ENCODE measurements around the gene DACH1.

DACH1 gene

DNA sequence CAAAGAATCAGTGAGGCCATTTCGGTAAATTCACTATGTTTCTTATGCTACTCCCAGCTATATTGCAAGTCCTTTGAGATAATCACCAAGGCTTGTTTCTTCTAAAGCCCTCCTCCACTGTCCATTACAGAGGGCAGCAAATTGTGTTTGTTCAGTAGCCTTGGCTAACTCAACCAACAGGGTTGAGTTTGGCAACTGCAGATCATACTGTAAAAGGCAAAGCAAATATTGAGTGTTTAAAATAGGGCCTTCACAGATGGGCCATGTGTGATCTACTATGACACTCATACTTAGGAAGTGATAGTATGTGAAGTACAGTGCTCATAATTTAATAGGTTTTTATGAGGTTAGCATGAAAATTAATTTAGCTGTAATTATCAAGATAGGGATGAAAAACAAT lies 171.3 kb downstream of the DACH1 start:
- DNase-seq = no peak

DNA sequence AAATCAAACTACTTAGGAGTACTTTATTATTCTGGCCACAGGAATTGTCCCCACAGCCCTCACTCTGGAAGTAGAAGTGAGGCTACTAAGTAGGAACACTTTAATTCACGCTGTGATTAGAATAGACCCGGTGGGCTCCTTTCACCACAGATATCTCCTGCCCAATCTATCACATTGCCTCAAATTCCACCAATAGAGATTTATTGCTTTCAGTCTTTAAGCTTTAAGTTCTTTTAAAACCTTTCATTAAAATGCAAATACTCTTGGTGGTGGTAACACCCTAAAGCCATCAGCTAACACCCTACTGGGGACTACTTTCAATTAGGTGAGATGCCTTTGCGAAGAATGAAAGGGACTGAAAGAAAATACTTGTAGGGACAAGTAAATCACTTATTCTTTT lies 181.9 kb downstream of the DACH1 start:
- DNase-seq = no peak

DNA sequence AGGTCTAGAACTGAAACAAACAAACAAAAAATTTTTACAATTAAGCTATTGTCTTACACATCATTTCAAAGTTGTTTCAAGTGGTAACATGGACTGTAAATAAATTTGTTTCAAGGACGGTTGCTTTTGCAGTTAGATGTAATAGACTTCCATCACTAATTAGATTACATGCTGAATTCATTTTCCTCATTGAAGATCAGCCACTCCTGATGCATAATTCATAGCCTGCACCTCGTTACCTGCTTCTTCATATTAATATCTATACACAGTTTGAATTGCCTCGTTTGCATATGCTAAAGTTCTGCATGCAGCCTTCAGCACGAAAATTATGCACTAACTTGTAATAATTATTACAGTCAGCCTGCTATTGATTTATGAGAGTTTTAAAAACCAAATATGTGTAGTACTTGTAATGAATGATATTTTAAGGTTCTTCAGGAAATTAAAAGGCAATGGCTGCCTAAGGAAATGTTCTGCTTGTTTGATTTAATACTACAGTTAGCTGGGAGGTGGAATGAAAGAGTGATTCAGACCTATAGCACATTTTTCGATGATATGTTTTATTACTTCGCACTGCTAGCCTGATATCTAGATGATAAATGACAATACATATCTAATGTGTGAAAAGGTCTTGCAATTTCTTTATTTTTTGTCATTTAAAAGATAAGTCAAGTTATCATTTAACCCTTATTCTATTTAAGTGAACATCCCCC lies 184.9 kb downstream of the DACH1 start:
- DNase-seq = no peak

DNA sequence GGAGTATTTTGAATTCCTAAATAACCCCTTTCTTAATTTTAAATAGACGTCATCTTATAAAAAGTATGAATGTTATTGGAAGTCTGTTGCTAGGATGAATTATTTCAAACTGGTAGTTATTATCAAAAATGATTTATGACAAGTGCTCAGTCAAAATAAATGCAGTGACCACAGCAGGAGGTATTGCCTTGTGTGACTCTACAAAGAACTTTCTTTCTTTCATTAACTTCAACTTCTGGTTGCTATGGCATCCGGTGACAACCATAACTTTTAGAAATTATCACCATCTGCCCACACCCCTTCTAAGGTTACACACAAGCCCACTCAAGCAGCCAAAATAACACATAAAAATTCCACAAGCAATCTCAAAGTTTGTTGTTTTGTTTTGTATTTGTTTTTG lies 189.9 kb downstream of the DACH1 start:
- DNase-seq = no peak

DNA sequence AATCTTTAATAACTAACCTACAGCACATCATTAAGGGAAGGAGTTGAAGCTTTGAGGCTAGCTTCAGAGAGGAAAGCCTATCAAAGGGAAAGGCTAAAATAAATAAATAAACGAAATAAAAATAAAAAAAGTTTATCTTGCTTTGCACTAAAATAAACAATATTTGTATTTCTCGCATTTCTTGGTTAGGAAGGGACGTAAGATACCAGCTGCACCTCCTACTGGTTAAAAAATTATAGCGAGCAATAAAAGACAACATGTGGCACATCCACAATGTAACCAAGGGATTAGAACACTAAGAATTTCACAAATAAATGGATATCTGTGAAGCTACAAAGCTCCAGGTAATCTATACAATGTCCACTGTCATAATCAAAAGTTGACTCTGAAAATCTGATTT lies 194.5 kb downstream of the DACH1 start:
- DNase-seq = no peak

DNA sequence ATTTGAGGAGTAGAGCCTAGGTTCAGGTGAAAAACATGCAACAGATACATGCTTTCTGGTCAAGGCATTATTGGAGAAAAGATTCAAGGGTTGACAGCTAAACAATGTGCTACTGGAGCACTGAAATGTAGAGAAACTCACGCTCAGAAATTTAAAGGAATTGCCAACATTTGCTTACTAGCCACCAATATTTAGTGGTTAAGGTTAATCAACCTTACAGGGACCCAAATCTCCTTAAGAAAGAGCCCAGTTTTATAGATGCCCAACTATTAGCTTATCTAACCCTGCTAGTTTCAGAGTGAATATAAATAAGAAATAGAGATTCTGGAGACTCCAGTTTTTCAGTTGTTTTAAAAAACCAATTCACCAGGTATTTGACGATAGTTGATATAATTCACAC lies 203.6 kb downstream of the DACH1 start:
- no peak for DNase-seq

DNA sequence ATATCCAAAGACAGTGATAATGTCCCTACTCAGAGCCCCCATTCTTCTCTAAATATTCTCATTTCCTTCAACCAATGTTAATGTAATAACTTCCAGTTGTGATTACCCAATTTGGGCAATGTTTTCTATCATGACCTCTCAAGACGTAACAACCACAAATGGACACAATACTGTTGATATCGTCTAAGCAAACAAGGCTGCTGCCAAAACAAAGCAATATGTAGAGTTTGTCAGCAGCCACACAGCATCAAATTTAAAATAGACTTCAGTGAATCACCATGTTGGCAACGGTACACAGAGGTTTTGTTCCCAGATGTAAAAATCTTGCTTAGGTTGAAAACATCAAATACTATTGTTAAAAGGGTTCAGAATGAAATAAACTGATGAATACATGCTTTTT lies 205.1 kb downstream of the DACH1 start:
- DNase-seq = no peak

DNA sequence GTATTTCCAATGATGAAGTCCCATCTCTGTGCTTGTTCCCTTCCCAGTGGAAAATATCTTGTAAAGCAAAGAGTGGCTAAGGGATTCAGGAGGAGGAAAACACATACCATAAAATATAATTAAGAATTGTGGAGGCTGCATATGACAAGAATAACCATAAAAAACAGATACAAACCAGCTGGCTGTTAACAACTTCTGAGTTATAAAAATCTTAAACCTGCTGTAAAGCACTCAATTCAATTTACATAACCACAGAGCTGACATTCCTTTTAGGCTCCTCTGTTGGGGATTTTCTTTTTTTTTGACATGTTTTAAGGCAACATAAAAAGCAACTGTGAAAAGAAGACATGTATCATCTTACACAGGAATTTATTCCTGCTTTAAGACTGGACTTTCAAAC lies 207.6 kb downstream of the DACH1 start:
- no peak for DNase-seq

DNA sequence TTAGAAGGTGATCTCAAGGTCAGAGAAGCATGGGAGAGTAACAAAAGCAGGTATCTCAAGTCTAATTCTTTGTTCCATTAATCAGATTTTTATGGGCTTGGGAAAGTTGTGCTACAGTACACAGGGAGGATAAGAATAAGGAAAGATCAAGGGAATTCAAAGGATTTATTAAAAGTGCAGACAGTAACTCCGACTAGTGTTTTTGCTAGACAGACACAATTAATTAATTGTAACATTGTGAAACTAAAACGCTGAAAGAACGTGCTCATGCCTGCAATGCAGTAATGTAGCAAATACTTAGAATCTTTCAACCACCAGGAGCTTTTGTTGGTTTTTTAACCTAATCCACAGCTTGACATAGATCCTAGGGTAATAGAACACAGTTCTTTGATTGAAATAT lies 221.5 kb downstream of the DACH1 start:
- no peak for DNase-seq

DNA sequence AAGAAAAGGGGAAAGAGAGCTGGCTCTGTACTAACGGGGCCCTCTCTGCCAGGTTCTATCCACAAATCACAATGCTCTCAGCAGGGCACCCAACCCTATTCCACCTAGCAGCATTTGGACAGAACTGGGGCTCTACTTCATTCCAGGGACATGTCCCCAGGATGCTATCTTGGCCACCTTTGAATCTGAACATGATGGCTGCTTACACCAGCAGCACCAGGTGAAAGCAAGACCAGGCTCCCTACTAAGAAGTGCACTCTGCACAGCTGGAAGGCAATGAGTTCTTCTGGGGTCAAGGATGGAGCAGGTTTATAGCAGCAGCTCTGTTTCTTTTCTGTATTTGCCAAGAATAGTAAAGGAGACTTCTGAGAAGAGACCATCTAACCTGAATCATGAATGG lies 222.4 kb downstream of the DACH1 start:
- DNase-seq = no peak

DNA sequence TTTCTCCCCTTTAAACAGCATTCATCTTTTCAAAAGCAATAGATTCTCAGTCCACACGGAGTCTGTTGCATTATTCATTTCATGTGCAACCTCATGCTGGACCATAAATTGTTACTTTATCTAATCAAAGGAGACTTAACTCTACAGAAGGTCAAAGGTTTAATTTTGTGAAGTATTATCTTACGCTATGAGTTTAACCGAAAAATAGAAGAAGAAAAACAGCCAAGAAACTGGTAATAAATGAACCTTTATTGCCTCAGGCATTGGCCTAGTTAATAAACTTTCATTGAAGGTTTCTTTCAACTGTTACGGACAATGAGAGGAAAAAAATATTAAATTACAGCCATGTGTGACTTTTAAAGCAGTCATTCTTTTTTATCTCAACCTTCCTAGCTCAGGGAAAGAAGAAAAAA lies 223.6 kb downstream of the DACH1 start:
- DNase-seq = no peak

DNA sequence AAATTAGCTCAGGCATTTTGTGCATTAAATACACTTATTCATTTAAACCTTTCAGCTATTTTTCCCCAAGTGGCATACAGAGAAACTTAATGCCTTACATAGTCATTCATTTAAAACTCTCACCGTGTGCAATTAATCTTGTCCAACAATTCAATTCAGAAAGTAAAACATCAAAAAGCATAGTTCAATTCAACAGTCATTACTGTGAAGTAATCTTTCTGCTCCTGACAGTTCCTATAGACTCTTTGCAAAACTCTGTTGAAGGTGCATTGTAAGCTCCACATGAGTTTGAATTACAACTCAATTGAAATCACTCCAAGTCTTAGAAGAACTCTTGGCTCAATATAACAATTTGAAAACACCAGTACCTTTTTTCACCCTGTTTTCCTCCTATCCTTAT lies 228.3 kb downstream of the DACH1 start:
- DNase-seq = no peak

DNA sequence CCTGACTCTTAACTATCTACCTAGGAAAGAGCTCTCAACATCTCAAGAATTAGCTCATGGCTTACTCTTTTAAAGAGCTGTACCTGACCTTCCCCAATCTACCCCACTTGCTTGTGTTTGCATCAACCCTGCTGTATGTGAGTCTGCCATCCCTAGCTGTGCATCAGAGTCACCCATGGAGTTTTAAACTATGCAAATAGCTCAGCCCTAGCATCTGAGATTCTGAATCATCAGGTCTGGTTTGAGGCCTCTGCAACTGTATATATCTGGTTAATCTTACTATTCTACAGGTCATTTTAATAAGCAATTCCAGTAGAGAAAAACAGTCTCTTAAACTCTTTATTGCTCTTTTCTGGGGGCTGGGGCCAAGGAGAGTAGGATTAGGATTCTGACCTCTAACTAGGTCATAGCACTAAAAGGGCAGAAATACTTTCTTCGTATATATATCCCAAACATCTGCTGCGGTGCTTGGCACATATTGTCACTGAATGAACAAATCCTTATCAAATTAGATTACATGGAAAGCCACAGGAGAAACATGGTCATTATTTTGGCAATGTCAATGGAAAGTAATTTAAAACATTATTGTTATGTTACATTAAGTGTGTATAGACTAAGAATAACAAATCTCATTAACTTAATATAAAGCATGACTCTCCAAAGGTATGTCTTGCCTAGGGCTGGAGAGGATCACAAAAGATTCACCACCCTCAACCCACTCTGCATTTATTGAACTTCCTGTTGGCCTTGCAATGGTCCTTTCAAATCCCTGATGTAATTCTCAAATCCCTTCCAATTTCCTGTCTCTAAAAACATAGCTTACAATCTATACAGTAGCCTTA lies 232.2 kb downstream of the DACH1 start:
- DNase-seq = no peak

DNA sequence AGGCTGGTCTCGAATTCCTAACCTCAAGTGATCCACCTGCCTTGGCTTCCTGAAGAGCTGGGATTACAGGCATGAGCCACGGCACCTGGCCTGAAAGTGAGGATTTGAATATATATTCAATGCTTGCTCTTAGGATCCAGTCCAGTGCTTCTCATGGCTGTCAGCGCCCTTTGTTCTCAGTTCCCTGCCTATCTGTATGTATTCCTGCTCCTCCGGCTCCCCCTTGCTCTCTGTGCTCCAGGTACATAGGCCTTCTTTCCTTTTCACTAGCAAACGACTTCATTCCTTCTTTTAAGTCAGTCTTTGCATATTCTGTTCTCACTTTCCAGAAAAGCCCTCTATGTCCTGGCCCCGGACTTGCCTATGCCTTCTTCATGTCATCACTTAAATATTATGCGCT lies 232.8 kb downstream of the DACH1 start:
- no peak for DNase-seq

DNA sequence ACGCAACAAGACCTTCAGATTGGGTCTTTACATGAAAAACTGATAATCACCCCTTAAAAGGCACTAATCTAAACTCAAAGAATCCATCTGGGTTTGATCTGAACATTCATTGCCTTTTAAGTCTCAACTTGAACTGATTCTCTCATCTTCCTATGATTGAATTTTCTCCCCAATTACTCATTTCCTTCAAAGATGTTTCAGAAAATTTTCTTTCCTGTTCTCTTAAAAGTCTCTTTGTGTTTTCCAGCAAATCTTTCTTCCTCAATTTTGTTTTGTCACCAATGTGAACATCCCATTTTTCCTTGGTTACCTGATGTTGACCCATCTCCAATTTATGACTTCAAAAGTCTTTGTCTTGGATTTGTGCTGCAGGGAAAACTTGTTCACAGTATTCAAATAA lies 234.3 kb downstream of the DACH1 start:
- DNase-seq = no peak

DNA sequence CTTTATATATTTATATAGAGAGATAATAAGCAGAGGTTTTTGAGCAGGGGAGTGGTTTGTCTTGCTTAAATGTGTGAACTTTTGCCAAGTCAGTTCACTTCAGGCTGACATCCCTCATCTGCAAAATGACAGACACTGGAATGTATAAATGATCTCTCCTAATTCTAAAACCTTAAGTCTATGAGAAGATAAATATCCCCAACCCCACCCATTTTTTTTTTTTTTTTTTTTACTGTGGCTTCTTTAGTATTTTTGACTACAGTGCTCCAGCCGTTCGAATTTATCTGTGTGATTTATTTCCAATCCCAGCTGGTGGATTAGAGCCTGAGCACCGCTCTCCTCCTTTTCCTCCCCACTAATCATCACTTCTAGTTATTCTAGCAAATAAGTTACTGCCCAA lies 234.8 kb downstream of the DACH1 start:
- no peak for DNase-seq

DNA sequence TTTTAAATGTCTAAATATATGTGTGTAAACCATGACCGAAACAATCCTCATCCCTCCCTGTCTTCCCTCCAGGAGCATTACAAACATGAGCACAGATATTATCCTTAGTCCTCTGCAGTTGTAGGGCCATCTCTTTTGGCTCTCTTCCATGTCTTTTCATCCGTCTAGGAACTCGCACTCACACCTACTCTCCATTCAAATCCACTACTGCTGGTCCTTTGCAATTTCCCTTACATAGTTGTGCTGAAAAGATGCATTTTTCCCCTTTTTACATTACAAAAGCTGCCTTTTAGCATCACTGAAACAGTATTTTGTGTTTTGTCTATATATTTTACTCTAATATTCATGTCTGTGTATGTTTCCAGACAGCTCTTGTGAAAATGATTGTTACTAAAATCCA lies 237.8 kb downstream of the DACH1 start:
- DNase-seq = no peak

DNA sequence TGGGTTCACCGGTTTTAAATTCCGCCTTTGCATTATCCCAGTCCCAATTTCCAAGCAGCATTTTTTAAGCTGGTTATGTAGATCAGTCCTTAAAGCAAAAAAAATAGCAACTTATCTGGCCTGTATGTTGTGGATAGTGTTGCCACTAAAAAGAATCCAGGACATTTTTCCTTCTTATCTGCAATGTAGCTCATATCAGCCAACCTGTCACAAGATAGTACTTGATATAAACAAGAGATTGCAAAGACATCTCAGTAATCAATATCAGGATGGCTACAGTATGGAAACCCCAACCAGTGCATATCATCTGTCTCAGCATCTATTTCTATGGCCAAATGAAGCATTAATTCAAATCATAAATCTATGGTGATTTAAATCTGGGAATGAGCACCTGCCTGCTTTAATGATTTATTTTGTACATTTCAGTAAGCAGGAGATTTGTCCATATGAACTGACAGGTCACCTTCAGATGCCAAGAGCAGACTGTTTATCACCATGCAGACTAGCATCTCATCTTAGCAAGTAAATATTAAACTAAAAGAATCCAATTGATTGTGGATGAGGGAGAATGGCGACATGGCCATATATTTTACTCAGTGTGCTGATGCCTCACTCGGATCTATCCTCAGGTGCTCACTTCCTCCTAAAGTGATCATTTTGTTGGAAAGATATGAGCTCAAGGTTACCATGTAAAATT lies 240.4 kb downstream of the DACH1 start:
- no peak for DNase-seq

DNA sequence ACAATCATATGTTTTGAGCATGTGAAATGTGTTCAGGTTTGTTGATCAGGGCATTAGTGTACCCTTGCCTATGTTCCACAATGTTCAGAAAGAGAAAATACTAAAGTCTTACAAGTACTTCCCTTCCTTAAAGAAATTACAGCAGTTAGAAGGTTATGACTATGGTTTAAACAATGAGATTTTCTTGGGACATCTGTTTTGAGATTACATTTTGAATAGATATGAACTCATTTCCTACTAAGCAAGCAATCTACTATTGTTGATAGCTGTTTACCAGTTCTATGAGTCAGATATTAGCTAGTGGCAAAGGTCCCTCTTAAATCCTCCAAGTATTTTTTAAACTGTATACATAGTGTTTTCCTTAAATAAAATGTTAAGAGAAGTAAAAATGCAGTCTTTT lies 241.3 kb downstream of the DACH1 start:
- no peak for DNase-seq

DNA sequence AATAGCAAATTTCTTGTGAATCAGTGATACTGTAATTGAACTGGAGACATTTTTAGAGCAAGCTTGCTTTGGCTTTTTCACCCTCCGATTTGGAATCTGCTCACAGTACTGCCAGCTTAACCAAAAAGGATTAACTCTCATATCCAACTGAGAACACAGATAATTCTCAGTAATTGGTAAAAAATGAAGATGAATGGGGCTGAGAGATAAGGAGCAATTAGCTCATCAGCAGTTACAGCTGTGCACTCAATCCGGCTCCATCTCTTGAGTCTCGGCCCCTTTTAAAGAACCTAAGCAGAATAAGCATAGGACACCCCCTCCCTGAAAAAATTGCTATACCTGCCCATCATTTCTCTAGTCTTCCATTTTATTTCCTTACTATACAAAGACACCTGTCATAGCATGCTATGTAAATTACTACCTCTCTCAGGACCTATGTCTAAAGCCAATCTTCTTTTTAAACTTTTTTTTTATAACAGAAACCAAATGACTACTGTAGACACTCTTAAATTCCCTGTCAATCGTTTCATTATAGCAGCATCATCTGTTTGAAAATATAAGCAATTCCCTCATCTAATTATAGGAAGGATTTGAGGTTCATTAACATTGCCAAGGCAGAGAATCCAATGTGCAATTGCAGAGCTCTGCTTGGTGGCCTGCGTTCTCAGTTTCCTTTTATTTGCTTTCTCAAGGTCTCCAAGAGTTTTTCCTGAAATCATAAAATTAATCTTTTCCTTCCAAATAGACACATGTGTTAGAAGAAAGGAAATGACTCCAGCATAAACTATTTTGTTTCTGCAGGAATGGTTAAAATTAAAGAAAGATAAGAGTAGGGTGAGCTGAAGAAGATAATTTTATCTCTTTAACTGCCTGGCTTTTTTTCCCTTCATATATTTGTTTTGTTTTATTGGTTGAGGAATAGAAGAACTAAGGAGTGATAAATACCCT lies 242.1 kb downstream of the DACH1 start:
- no peak for DNase-seq

DNA sequence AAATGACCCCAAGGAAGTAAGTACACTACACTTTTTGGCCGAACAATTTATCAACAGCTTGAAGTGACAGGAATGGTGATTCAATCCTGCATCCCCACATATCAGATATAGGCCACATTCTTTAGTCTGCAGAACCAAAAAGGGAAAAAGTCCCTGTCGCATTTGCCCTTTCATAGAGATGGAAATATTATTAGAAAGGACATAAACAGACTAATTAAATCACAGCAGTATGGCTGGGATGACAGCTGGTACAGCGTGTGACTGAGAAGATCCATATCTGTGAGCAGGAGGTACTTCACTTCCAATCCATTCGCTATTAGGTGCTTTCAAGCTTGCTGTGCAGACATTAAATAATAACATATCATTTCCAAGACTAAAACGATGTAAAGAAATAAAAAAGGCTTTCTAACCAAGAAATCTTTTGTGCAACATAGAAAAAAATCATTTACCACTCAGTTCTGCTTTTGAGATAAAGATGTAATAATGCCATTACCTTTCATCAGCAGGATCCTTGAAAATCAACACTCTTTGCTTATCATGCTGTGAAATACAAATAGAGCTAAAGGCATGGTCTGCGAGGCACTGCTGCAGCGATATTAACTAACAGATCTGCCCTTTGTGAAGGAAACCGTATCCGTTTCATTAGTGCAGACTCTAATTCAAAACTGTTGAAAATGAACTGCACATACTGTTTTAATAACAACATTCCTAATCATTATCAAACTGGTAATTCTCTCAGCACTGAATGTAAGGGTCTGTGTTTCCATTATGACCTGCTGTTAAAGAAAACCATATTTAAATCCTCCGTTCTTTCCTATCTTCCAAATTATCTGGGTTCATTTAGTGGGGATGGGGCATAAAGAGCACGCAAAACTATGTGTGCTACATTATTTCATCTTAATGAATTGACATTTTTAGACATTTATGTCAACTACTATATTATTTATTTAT lies 245.6 kb downstream of the DACH1 start:
- DNase-seq = no peak

DNA sequence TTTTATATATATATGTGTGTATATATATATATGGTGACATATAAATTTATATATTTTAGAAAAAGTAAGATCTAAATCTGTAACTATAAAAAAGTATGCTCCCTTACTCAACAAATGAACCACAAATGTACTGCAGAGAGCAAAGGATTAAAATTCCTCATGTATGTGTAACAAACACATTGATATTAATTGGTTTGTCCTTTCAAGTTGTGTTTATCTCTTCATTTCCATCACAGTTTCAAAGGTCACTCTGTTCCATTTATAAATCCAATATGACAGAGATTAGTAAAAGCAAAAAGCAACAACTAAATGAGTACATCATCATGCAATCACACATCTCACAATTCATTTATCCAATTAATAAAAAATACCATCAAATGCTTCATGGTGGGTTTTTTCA lies 247.9 kb downstream of the DACH1 start:
- no peak for DNase-seq
